Measurements from ENCODE around the gene NABP1. TPM values are rescaled to one million over a fixed set of nuclear protein-coding genes. Genes with fewer than 3 reads are reported as not detected.

Gene NABP1
- polyA plus RNA-seq, 1 donor from 2014 or later, result 1.5 TPM

GRCh38 chr2:191653667-191654391 is 24.1 kb upstream of the NABP1 start:
- no peaks in the 10 kb centered on the region for H3K27me3 ChIP-seq (ENCODE audit: insufficient read depth, low read depth, low read length)
- no peak overlapping the region for H3K9ac ChIP-seq (ENCODE audit: low read length)
- TF ChIP-seq CTCF (IDR thresholded peaks at IDR 0.05; ENCODE audit: poor library complexity, severe bottlenecking) (no peak), SMC3 (conservative IDR thresholded peaks at IDR 0.05; ENCODE audit: poor library complexity) (no peak), TAF1 (IDR thresholded peaks at IDR 0.05; ENCODE audit: low read depth) (no peak), MXI1 (conservative IDR thresholded peaks at IDR 0.05; ENCODE audit: poor library complexity, severe bottlenecking) (no peak), REST (IDR thresholded peaks at IDR 0.05; ENCODE audit: borderline replicate concordance) (no peak), EP300 (conservative IDR thresholded peaks at IDR 0.05; ENCODE audit: poor library complexity, severe bottlenecking) (no peak), POLR2AphosphoS5 (IDR thresholded peaks at IDR 0.05) (no peak), EZH2 (IDR thresholded peaks at IDR 0.05; ENCODE audit: borderline replicate concordance, insufficient read depth, low read length, poor library complexity, severe bottlenecking) (no peak), RAD21 (conservative IDR thresholded peaks at IDR 0.05) (no peak)
- no peak overlapping the region for H3K27ac ChIP-seq (ENCODE audit: low read length)
- no peaks in the 10 kb centered on the region for H3K79me2 ChIP-seq (replicated peaks; ENCODE audit: insufficient read depth, low read length)
- no peaks in the 10 kb centered on the region for H4K20me1 ChIP-seq (ENCODE audit: insufficient read depth)
- no peak overlapping the region for H3K4me2 ChIP-seq (ENCODE audit: low read length)
- no peaks in the 10 kb centered on the region for H3F3A ChIP-seq (ENCODE audit: insufficient read depth, low read length, poor library complexity, severe bottlenecking)
- no peaks in the 10 kb centered on the region for H3K9me3 ChIP-seq (ENCODE audit: low read length)
- H2AFZ ChIP-seq (ENCODE audit: low read depth, low read length), result no peak overlapping the region
- H3K9me2 ChIP-seq (ENCODE audit: insufficient read depth, low read length), result no peaks in the 10 kb centered on the region
- H3K4me3 ChIP-seq (ENCODE audit: low read length), result no peak overlapping the region
- no peaks in the 10 kb centered on the region for H3K36me3 ChIP-seq (ENCODE audit: insufficient read depth, low read length)

- Histone ChIP-seq H3K4me3 (ENCODE audit: low read length) (no peak overlapping the region), H4K20me1 (ENCODE audit: insufficient read depth) (no peaks in the 10 kb centered on the region), H3K36me3 (ENCODE audit: insufficient read depth, low read length) (no peaks in the 10 kb centered on the region), H3K4me2 (ENCODE audit: low read length) (no peak overlapping the region), H2AFZ (ENCODE audit: low read depth, low read length) (no peak overlapping the region), H3K9me2 (ENCODE audit: insufficient read depth, low read length) (no peaks in the 10 kb centered on the region), H3K79me2 (replicated peaks; ENCODE audit: insufficient read depth, low read length) (no peaks in the 10 kb centered on the region), H3K27me3 (ENCODE audit: insufficient read depth, low read depth, low read length) (no peaks in the 10 kb centered on the region), H3F3A (ENCODE audit: insufficient read depth, low read length, poor library complexity, severe bottlenecking) (no peaks in the 10 kb centered on the region), H3K27ac (ENCODE audit: low read length) (no peak overlapping the region), H3K9me3 (ENCODE audit: low read length) (no peaks in the 10 kb centered on the region), H3K9ac (ENCODE audit: low read length) (no peak overlapping the region)
- TF ChIP-seq MXI1 (conservative IDR thresholded peaks at IDR 0.05; ENCODE audit: poor library complexity, severe bottlenecking) (no peak), TAF1 (IDR thresholded peaks at IDR 0.05; ENCODE audit: low read depth) (no peak), EP300 (conservative IDR thresholded peaks at IDR 0.05; ENCODE audit: poor library complexity, severe bottlenecking) (no peak), REST (IDR thresholded peaks at IDR 0.05; ENCODE audit: borderline replicate concordance) (no peak), SMC3 (conservative IDR thresholded peaks at IDR 0.05; ENCODE audit: poor library complexity) (no peak), EZH2 (IDR thresholded peaks at IDR 0.05; ENCODE audit: borderline replicate concordance, insufficient read depth, low read length, poor library complexity, severe bottlenecking) (no peak), CTCF (IDR thresholded peaks at IDR 0.05; ENCODE audit: poor library complexity, severe bottlenecking) (no peak), POLR2AphosphoS5 (IDR thresholded peaks at IDR 0.05) (no peak), RAD21 (conservative IDR thresholded peaks at IDR 0.05) (no peak)
Observed at GRCh38 chr2:191656391-191656790, 21.5 kb upstream of the NABP1 start.

Measured in neural cell (in vitro differentiated cells).